ENCODE measurements around the gene BFSP2.
"Not testable (repeated sequence)": the region's sequence is repeated elsewhere in the genome, so short reads cannot be mapped to it uniquely, and the experiment has no call there.

BFSP2 gene

DNA sequence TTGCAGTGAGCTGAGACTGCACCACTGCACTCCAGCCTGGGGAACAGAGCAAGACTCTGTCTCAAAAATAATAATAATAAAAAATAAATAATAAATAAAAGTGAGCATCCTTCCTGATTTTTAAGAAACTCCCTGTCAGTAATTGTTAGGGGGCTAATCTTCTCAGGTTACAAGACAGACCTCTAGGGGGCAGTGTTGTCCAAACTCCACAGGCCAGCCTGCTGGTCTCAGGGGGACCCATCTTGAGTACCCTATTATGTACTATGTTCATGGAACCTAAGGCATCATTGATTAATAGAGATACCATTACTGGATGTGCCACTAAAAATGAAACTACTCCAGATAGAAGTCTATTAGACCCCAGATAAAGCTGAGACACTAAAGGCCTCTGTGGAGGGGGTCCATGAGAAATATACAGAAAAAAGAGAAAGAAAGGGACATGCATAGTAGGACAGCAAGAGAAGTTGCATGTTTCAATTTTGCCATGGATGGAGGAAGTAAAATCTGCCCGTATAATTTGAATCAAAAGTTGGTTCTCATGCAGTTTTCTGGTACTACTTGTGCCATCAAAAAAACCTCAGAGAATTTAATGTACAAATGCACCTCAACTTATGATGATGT, 88.2 kb downstream of the BFSP2 start:
- DNase-seq, result no peak

DNA sequence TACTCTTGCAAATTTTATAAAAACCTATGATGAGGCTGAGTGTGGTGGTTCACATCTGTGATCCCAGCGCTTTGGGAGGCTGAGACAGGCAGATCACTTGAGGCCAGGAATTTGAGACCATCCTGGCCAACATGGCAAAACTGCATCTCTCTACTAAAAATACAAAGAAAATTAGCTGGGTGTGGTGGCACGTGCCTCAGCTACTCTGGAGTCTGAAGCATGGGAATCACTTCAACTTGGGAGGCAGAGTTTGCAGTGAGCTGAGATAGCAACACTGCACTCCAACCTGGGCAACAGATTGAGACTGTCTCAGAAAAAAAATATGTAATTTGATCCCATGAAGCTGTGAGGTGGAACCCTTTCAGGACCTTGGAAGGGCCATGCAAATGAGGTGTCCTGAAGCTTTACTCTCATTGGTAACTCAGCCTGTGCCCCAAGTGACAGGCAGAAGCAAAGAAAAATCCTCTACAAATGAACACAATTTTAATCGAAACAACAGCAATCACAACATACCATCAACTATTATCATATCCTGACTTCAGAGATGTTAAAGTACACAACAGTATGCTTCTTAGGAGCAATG, 89.0 kb downstream of the BFSP2 start:
- DNase-seq, result no peak

DNA sequence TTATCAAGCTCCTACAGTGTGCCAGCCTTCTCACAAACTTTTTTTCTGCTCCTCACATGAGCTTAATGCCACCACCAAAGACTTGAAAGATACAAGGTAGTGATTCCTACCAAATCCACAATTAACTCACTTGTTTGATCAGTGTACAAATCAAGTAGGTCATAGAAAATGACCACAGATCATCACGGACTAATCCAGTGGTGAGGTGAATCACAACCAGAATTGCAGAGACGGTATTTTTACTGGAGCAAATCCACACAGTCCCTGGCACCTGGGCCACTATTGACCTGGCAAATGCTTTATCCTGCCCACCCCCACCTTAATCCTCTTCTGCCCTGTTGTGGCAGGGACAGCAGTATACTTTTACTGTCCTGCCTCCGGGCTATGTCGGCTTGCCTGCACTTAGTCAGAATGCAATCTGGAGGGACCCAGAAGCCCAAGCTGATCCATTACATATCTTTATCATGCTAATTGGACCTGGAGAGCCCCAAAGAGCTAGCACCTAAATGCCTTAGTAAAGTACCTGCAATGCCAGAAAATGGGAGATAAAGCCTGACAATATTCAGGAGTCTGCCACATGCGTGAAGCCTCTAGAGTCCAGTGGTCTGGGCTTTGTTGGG, 89.7 kb downstream of the BFSP2 start:
- DNase-seq, result no peak

DNA sequence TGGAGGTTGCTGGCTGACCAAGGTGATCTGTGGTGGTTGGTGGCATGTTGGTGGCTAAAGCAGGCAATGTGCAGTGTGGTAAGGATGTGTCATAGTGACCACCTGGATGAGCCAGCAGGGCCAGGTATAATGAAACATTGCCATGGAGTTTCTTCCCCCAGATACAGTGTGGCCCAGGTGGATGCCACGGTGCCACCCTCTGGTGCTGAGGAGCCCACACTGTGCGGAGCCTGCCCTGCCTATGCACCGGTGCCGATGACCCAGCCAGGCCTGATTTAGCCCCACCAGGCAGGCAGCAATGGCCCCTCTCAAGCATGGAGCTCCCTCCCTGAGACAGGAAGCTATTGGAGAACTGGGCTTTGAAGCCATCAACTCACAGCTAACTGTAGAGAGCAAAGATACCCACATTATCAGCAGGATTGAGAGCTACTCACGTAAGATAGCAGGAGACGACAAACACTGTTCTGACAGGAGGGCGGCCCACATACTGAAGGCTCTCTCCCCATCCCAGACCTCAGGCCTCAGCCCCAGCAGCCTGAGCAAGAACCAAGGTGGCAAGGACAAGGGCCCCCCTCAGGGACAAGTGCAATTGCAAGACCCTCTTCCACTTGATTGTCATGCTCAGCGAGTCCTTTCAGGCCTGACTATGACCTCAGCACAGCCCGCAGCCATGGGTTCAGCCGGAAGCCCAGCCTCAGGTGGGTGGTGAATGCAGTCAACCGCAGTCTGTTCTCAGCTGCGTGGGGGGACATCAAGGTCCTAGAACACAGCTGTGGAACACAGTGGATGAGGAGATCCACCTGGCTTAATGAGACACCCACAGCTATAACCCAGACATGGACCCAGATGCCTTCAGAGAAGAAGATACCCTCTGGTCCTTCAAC, 90.9 kb downstream of the BFSP2 start:
- DNase-seq, result no peak

DNA sequence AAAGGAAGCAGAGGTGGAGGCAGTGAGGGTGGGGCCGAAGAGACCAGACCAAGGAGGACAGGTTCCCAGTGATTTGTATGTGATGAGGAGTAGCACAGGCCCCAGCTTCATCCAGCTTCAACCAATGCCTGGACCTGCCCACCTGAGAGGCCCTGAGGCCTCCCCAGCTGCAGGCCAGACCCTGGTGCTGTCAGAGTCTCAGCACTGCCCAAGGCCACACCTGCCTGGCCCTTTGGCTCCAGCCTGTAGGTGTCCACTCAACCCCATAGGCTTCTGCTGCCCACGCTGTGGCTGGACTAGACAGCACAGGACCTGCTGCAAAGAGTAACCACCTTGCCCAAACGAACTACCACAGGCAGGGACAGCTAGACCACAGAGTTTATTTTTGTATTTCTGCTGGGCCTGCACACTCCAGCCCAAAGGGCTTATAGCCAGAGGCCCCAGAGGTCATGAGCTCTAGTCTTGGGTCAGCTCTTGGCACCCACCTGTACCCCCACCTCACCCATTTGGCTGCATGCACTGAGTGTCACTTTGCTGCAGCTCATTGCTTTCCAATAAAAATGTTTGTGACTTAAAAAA, 91.7 kb downstream of the BFSP2 start:
- no peak for DNase-seq

DNA sequence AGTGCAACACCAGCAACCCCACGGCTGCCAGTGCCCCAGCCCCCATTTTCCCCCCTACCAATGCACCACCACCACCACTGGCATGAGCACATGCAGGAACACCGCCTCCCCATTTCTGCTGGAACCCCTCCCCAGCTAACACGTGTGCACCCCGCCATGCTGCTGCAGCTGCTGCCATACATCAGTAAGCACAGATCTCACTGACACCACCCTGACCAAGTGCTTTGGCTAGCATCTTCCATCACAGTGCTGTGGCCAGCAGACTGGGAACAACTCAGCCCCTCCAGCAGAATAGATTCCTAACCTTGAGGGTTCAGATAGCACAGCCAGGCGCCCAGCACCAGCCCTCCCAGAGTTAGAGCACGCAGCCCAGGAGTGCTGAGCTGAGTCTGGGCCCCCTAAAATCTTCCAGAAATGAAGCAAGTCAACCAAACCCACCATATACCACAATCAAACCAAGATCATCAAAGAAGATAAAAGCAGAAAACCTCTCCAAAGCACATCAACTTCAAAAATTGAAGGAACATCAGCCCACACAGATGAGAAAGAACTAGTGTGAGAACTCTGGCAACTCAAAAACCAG, 92.4 kb downstream of the BFSP2 start:
- DNase-seq, result no peak

DNA sequence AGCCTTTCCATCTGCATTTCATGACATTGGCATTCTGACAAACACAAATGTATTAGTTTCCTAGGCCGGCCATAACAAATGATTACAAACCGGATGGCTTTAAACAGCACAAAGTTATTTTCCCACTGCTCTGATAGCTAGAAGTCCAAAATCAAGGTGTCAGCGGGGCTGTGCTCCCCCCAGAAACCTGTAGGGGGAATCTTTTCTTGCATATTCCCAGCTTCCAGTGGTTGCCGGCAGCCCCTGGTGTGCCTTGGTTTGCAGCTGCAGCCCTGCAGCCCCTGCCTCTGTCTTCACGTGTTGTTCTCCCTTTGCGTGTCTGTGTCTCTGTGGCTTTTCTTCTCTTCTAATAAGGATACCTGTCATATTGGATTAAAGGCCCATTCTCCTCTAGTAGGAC, 94.6 kb downstream of the BFSP2 start:
- no peak for DNase-seq

DNA sequence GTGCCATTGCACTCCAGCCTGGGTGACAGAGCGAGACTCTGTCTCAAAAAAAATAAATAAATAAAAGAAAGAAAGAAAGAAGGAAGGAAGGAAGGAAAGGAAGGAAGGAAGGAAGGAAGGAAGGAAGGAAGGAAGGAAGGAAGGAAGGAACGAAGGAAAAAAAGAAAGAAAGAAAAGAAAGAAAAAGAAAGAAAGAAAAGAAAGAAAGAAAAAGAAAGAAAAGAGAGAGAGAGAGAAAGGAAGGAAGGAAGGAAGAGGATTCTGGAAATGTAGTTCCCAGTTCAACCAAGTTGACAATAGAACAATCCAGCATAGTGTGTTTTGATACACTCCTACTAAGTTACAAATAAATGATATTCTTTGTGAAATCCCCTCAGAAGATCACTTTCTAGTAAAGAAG, 102.7 kb downstream of the BFSP2 start:
- not testable (repeated sequence) for DNase-seq

DNA sequence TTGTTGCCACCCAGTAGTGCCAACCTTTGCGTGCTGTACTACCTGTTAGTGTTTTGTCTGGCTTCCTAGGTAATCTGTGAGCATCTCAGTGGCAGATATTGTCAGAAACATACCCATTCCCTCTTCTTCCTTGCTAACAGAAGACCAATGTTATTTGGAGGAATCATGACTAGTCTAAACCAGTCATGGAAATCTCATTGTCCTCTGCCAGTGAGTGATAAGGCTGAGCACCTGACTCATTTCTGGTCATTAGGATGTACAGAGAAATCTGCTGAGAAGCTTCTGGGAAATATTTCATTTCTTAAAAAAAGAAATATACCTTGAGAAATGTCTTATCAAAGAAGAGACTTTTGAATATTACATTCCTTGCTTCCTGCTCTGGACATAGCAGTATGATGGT, 103.6 kb downstream of the BFSP2 start:
- DNase-seq, result no peak

DNA sequence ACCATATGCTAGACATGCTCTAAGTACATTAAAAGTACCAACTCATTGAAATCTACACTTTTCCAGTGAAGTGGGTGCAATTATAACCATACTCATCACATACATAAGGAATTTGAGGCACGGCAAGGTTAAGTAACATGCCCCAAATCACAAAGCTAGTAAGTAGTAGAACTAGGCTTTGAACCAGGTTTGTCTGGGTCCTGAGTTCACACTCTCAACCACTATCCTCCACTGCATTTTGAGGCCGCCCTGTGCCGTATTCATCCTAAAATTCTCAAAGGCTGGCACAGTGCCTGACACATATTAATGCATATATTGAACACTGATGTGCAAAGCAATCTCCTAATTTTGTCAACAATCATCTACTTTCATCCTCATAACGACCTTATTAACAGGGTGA, 104.9 kb downstream of the BFSP2 start:
- DNase-seq, result no peak

DNA sequence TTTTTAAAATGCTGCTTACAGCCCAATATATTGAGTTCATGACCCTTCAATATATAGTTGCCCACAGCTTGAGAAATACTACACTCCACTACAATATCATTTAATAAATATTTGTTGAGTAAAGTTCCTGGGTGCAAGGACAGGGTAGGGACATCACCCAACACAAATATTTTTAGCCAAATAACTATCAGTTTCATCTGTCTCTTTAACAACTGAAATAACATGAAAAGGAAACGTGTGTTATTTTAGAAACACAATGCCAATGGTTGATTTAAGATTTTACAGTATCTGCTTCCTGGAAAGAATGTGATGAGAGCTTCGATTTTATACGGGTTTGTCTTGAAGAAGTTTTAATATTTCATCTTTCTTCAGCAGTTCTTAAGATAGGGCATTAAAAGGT, 106.0 kb downstream of the BFSP2 start:
- DNase-seq, result no peak

DNA sequence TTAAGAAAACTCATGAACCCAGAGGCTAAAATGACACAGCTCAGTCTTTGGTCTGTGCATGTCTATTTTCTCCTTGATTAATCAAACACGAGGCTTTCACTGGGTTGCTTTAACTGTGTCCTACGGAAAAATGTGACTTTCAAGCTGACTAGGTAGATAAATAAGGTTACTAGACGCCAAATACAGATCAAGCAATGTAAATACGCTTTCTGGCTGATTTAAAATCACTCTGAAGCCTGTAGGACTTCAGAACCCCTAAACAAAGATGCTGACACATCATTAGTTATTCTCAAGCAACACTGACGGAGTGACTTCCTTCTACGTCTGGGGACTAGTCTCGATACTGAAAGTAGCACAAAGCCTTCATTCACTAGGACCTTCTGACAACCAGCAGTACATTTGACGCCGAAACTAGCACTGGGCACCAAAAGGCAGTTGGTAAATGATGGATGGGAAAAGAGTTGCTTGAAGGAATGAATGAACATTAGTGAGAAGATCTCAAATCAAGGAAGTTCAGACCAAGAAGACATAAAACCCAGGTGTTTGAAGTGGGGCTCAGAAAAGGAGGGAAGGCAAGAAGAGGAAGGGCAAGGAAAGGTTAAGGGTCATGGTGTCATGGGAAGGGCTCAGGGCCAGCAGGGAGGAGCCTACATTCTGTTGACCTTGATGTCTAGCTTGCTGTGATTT, 106.5 kb downstream of the BFSP2 start:
- no peak for DNase-seq

DNA sequence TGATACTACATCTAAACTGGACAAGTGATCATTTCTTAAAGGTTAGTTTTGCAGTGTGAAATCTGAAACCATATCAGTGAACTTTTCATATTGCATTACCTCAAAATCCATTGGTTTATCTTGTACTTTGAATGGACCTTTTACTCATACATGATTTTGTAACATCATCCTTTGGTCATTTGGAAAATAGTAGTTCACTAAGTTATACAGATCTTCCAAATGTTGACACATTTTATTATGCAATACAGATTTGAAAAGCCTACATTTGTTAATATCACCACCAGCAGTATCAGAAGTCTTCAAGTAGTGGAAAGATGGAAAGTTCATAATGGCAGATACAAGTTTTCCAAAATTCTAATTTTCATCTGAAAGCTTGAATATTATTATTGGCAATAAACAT, 109.6 kb downstream of the BFSP2 start:
- no peak for DNase-seq

DNA sequence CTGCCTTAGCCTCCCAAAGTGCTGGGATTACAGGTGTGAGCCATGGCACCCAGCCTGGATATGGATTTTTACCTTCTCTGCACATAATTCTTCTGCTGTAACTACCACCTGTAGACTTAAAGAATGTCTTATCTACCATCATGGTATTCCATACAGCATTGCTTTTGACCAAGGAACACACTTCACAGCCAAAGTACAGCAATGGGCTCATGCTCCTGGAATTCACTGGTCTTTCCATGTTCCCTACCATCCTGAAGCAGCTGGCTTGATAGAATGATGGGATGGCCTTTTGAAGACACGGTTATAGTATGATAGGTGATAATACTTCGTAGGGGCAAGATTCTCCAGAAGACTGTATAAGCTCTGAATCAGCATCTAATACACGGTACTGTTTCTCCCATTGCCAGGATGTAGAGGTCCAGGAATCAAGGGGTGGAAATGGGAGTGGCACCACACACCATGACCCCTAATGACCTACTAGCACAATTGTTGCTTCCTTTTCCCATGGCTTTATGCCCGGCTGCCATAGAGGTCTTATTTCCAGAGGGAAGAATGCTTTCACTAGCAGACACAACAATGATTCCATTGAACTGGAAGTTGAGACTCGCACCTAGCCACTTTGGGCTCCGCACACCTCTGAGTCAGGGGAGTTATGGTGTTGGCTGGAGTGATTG, 112.7 kb downstream of the BFSP2 start:
- DNase-seq, result no peak

DNA sequence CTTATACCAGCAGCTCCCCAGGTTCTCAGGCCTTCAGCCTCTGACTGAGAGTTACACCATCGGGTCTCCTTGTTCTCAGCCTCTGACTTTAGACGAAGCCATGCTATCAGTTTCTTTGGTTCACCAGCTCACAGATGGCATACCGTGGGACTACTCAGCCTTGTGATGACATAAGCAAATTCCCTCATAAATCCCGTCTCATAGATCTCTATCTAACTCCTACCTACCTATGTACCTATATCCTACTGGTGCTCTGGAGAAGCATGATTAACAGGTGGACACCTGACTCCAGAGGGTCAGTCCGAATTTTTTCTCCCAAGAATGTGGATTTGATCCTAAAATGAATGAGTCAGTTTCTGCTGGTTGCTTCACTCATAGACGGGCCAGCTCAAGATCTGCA, 114.6 kb downstream of the BFSP2 start:
- DNase-seq, result no peak

DNA sequence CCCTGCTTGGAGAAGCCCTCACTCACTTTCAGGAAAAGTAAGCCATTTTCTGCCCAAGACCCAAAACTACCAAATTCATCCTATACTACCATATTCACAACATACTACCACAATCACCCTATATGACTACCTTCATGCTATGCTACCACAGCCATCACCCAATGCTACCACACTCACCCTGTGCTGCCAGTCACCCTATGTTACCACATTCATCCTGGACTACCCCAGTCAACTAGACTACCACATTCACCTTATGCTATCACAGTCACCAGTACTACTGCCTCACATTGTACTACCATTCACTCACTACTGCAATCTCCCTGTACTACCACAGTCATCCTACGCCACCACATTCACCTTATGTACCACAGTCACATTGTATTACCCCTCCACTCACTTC, 115.3 kb downstream of the BFSP2 start:
- no peak for DNase-seq

DNA sequence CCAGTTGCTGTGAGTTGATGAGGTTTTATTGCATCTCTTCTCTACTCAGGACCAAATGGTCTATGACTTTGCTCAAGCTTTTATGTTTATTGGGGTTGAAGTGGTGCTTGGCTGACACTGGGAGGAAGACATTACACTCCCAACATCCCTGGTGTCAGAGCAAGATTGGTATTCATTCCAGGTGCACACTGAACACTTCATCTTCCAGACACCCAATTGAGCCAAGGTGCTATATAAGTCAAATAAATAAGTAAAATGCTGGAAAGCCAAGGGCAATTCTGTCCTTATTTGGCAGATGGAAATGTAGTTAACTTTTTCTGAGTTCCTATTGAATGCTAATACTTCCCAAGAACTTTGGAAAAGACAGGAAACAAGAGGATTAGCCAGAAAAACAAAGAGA, 120.4 kb downstream of the BFSP2 start:
- peak; percentile 11 for DNase-seq

DNA sequence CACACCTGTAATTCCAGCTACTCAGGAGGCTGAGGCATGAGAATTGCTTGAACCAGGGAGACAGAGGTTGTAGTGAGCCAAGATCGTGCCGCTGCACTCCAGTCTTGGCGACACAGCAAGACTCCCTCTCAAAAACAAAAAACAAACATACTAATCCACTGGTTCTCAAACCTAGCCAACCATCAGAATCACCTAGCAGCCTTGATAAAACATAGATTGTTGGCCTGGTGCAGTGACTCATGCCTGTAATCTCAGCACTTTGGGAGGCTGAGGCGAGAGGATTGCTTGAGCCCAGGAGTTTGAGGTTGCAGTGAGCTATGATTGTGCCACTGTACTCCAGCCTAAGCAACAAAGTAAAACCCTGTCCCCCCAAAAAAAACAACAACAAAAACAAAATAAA, 121.1 kb downstream of the BFSP2 start:
- not testable (repeated sequence) for DNase-seq

DNA sequence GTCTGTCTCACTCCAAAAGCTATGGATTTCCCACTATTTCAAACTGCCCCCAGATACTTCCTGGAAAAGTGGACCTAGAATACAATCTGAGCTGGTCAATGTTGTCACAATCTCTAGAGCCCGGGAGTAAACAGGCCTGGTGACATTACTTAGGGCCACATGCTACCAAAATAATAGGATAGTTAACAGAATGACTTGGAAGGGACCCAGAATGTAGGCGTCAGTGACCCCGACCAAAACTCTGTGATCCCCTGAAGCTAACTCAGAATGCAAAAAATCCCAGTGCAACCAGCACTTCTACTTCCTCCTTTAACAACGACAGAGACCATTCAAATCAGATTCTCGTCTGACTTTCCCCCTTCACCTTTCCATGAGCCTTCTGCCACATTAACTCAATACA, 122.1 kb downstream of the BFSP2 start:
- no peak for DNase-seq

DNA sequence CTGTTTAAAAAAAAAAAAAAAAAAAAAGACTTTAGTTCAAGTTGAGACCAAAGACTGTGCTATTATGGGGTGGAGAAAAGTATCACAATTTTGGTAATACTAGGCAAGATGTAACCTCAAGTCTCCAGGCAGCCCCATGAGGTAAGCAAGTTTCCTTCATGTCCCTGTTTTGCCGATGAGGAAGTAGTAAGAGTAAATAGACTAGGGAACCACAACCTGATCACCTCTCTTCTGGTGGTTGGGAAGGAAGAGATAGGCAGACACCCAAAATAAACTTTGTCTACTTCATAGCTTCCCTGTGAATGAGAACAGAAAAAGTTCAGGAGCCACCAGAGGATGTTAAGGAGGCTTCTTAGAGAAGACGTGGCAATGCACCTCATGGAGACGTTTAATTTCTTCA, 123.9 kb downstream of the BFSP2 start:
- not testable (repeated sequence) for DNase-seq
